IPS DF 19.7 (cell line): ENCODE measurements around the gene FBXW9.
"Not testable (repeated sequence)": the region's sequence is repeated elsewhere in the genome, so short reads cannot be mapped to it uniquely, and the experiment has no call there.

Experiments
- DNase-seq: peaks from one replicate; pipeline ENCODE4 v3.0.0-alpha.2; 2013; ENCODE audit warnings: low read depth, low spot score

FBXW9 gene

DNA sequence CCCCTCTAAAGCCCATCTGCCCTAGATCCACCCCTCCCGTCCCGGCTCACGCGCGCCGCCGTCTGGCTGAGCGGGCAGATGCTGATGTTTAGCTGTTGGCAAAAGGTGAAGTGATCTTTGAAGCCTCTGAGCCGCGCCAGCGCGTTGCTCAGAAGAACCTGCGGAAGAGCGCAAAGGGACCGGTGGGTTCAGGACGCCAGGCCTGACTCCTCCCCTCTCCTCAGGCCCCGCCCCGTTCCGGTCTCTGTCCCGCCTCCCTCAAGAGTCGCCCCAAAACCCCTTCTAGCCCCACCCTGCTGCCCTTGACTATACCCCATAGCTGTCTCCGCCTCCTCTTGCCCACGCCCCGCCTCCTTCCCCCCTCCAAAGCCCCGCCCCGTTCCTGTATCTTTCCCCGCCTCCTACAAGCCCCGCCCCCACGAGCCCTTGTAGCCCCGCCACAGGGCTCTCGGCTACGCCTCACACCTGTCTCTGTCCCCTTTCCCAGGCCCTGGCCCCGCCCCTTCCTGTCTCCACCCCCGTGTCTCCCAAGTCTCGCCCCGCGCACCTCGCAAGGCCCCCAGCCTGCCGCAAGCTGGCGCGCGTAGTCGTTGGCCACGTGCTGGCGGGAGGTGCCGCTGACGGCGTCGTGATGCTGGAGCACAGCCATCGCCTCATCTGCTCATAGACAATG lies 39.4 kb downstream of the FBXW9 start:
- DNase-seq = no peak

- no peak for DNase-seq
These were observed 40.9 kb downstream of the FBXW9 start for GRCh38 chr19:12655546-12655945.

- DNase-seq = no peak
These were observed 44.2 kb downstream of the FBXW9 start for GRCh38 chr19:12652219-12652618.

GRCh38 chr19:12649941-12650340 lies 46.5 kb downstream of the FBXW9 start:
- no peak for DNase-seq

- DNase-seq = no peak
These were observed 48.3 kb downstream of the FBXW9 start for GRCh38 chr19:12648088-12648487.

- DNase-seq = no peak
These were observed 48.9 kb downstream of the FBXW9 start for GRCh38 chr19:12647490-12648071.

DNA sequence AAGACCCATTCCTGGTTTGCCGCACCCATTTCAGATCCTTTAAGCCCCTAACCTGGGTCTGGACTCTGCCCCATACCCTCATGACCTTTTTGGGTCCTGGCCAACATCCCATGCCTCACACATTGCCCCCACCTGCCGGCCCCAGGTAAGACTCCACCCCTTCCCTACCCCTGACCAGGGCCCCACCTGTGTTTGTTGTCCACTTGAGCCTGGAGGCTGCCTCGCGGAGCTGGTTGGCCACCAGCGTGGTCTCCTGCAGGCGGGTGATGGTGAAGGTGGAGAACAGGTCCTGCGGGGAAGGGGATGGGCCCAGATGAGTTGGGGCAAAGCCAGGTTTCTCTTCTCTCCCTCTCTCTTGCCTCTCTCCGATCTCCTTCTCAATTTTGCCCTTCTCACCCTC lies 49.4 kb downstream of the FBXW9 start:
- DNase-seq = no peak

DNA sequence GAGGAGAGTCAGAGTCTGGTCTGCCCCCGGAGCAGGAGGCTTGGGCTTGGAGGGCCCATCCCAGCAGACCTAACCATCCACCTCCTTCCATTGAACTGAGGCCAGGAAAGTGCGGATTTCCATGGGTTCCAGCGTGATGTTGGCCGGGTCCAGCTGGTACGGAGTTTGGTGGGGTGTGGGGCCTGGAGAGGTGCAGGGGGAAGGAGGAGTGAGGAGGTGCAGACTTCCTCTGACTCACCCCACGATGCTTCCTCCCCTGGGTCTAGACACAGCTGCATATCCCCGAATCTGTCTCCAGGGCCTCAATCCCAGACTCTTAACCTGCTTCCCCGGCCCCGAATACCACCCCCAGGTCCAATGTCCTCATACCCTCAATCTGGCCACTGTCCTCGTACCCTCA lies 49.9 kb downstream of the FBXW9 start:
- no peak for DNase-seq

DNA sequence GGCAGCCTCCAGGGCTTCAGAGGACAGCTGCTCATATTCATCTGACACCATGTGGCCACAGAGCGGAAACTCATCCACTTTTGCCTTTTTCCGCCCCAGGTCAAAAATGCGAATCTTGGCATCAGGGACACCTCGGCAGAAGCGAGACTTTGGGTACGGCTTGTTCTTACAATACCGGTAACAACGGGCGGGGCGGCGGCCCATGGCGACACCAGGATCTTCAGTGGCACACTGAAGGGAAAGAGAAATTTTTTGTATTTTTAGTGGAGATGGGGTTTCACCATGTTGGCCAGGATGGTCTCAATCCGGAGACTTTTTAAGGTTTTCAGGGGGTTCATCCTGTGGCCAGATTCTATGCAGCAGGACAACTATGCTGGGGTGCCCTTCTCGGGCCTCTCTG lies 52.7 kb downstream of the FBXW9 start:
- not testable (repeated sequence) for DNase-seq

DNA sequence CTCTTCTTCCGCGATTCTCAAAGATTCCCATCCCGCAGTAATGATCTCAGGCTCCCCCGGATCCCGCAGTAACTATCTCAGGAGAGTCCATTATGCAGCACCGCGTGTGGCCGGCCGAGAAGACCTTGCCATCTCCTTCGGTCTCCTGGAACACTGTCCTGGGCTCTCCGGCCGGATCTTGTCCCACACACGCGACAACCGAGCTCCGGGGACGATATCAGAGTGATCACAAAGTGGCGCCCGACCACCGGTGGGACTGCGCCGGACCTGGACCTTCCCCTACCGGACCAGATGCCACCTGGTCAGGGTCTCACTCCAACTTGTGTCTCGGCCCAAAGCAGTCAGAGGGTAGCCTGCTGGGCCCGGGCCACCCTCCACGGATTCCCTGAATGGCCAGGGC lies 53.9 kb downstream of the FBXW9 start:
- DNase-seq = no peak

DNA sequence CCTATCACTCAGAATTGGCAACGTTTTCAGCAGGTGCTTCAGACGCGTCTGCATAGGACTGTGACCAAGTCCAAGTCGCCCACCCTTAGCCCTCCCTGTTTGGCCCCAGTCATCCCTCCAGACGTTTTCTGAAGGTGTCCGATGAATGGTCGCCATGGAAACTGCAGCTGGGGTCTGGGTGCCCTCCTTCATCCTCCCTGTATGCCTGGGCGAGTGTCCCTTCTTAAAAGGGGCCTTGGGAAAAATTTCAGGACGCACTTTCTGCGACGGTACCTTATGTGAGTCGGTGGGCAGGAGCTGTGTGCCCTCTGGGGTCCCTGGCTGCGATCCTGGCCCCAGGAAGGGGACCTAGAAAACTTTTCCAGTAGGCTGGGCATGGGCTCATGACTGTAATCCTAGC lies 55.0 kb downstream of the FBXW9 start:
- DNase-seq = no peak

GRCh38 chr19:12639901-12640613 lies 56.4 kb downstream of the FBXW9 start:
- peak; percentile 57 for DNase-seq
